Breast epithelium (tissue), 3 donors: ENCODE results near the gene FIBIN.

Experiments used
- CTCF ChIP-seq, 3 donors: fragments of 450-650 bp; IDR thresholded peaks; one replicate each; pipeline ENCODE4 v1.5.1; 2016 to 2017; ENCODE audit warnings: antibody characterized with exemption in 3 of 3, mild to moderate bottlenecking in 3 of 3, moderate library complexity in 3 of 3
- POLR2A ChIP-seq: fragments of 450-650 bp; IDR thresholded peaks from one replicate; pipeline ENCODE4 v1.6.1; 2016; ENCODE audit warnings: antibody characterized with exemption, mild to moderate bottlenecking, moderate library complexity

DNA sequence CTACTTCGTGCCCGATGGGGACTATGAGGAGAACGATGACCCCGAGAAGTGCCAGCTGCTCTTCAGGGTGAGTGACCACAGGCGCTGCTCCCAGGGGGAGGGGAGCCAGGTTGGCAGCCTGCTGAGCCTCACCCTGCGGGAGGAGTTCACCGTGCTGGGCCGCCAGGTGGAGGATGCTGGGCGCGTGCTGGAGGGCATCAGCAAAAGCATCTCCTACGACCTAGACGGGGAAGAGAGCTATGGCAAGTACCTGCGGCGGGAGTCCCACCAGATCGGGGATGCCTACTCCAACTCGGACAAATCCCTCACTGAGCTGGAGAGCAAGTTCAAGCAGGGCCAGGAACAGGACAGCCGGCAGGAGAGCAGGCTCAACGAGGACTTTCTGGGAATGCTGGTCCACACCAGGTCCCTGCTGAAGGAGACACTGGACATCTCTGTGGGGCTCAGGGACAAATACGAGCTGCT lies 751 bp downstream of the FIBIN start:
- TF ChIP-seq CTCF (IDR thresholded peaks at IDR 0.05) (no peak), POLR2A (no peak)
